Measurements from ENCODE around the gene ZNF438.

GRCh38 chr10:30992681-30993080 lies 39.0 kb downstream of the ZNF438 start:
- TF ChIP-seq CTCF (IDR thresholded peaks at IDR 0.05) (no peak), POLR2A (IDR thresholded peaks at IDR 0.05) (no peak)
